A673 (cell line): ENCODE measurements around the gene TPM2. TPM values are rescaled to one million over a fixed set of nuclear protein-coding genes. Genes with fewer than 3 reads are reported as not detected.

Experiments used
- BruUV-seq: library from RNA; stranded (reverse); fragments of 400-500 nt; replicated peaks from 2 replicates; lab custom pipeline; 2021; lab: Mats Ljungman, UMichigan
- CTCF ChIA-PET: fragments of 300-600 bp; sonication (Branson Sonifier 250); formaldehyde crosslinking; loops from one replicate; lab custom pipeline; 2022; ENCODE audit warnings: antibody characterized with exemption; lab: Charles Lee
- POLR2A ChIA-PET: fragments of 300-600 bp; sonication (Branson Sonifier 250); formaldehyde crosslinking; loops from one replicate; lab custom pipeline; 2022; ENCODE audit warnings: antibody characterized with exemption; ENCODE audit not compliant: low non-redundant PET; lab: Charles Lee
- DNase-seq: peaks from one replicate; pipeline ENCODE4 v3.0.0-alpha.2; 2015; ENCODE audit warnings: low spot score
- H3K27ac ChIP-seq: fragments of 200-600 bp; sonication (generic); 2 replicates; pipeline ENCODE4 v1.5.1; 2016; ENCODE audit warnings: mixed run types, low read depth, mild to moderate bottlenecking, mixed read lengths, antibody characterized with exemption, low read length; ENCODE audit not compliant: poor library complexity, severe bottlenecking
- H3K27me3 ChIP-seq: fragments of 200-600 bp; sonication (generic); replicated peaks from 2 replicates; pipeline ENCODE4 v1.6.1; 2017; ENCODE audit warnings: mixed run types, low read depth, mild to moderate bottlenecking, mixed read lengths, antibody characterized with exemption, low read length; ENCODE audit not compliant: insufficient read depth, poor library complexity
- H3K36me3 ChIP-seq: fragments of 200-600 bp; sonication (generic); 2 replicates; pipeline ENCODE4 v1.6.1; 2016; ENCODE audit warnings: mixed run types, mild to moderate bottlenecking, mixed read lengths, antibody characterized with exemption, low read length; ENCODE audit not compliant: insufficient read depth, poor library complexity, severe bottlenecking
- H3K4me1 ChIP-seq: fragments of 200-600 bp; sonication (generic); 2 replicates; pipeline ENCODE4 v1.6.1; 2017; ENCODE audit warnings: mixed run types, mild to moderate bottlenecking, mixed read lengths, antibody characterized with exemption, low read length; ENCODE audit not compliant: insufficient read depth, poor library complexity, severe bottlenecking
- H3K4me3 ChIP-seq: fragments of 200-600 bp; sonication (generic); 2 replicates; pipeline ENCODE4 v1.5.1; 2016; ENCODE audit warnings: low read depth, mixed run types, mild to moderate bottlenecking, mixed read lengths, low read length; ENCODE audit not compliant: poor library complexity, severe bottlenecking
- H3K9me3 ChIP-seq: fragments of 200-600 bp; sonication (generic); 2 replicates; pipeline ENCODE4 v1.6.1; 2016; ENCODE audit warnings: mixed run types, low read depth, mild to moderate bottlenecking, mixed read lengths, antibody characterized with exemption, low read length; ENCODE audit not compliant: poor library complexity, severe bottlenecking
- EZH2 ChIP-seq: fragments of 200-600 bp; sonication (generic); IDR thresholded peaks from 2 replicates; pipeline ENCODE4 v1.6.1; 2017; ENCODE audit warnings: borderline replicate concordance, low read depth, mild to moderate bottlenecking, mixed read lengths, antibody characterized with exemption, low read length; ENCODE audit not compliant: poor library complexity, severe bottlenecking
- intact Hi-C: fragments of 100-400 bp; cut with micrococcal nuclease; formaldehyde crosslinking; loops from one replicate; pipeline ENCODE4 v1.10.0; 2022; ENCODE audit not compliant: unreplicated experiment
- total RNA-seq: library from RNA; stranded (reverse); gene quantifications from 2 replicates; pipeline ENCODE4 v1.2.3, GENCODE V29; 2021
- TF ChIP-seq, protein P1 (sequence below): fragments of 300-800, 200-600 bp; sonication (generic); conservative IDR thresholded peaks from 2 replicates; pipeline ENCODE4 v1.5.1; 2017; ENCODE audit warnings: low read depth, mild to moderate bottlenecking, antibody characterized with exemption, low read length, moderate library complexity, mixed read lengths

TPM2 gene
- total RNA-seq, 1 experiment from 2014 or later = 44.3 TPM

DNA sequence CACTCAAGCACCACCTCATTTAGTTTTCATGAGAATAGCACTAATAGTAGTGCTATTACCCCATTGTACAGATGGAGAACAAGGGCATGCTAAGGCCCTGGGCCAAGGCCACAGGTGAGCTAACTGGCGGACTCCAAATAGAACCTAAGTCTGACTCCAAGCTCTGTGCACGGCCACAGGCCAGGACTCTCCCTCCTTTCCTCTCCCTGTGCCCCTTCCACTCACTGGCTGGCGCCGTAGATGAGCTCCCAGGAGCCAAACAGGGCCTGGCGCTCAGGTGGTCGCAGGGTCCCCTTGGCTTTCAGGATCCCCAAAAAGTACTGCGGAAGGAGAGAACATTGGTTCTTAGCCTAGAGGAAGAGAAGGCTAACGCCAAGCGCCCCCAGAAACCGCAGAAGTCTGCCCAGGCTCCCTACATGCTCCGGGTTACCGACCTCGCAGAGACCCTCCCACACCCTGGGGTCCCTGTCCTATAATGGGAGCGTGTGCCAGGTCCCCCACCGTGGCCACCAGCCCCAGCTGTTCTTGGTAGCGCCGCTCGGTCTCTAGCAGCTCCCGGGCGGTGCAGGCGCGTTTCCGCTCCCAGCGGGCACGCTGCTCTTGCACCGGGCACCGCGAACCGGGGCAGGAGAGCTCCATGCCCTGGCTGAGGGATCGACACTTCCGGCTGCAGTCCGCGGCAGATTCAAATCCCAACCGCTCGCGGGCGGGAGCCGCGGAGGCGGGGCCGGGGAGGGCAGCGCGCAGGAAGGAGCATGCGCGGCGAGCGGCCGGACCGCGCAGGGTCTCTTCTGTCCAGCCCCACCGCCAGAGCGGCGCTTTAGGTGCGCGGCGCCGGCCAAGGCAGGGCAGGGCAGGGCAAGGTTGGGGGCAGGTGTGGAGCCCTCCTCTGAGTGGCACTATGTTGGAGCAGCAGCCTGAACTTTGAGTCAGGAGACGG, 24.9 kb downstream of the TPM2 start, which contains the start of gene ARHGEF39:
Gene ARHGEF39, minus strand, starts transcription at position 665 of the 940 bp plus-strand sequence. Its CDS starts 26 bp downstream, at position 639.
- no peak for TF ChIP-seq EZH2
- TF ChIP-seq, protein P1, sequence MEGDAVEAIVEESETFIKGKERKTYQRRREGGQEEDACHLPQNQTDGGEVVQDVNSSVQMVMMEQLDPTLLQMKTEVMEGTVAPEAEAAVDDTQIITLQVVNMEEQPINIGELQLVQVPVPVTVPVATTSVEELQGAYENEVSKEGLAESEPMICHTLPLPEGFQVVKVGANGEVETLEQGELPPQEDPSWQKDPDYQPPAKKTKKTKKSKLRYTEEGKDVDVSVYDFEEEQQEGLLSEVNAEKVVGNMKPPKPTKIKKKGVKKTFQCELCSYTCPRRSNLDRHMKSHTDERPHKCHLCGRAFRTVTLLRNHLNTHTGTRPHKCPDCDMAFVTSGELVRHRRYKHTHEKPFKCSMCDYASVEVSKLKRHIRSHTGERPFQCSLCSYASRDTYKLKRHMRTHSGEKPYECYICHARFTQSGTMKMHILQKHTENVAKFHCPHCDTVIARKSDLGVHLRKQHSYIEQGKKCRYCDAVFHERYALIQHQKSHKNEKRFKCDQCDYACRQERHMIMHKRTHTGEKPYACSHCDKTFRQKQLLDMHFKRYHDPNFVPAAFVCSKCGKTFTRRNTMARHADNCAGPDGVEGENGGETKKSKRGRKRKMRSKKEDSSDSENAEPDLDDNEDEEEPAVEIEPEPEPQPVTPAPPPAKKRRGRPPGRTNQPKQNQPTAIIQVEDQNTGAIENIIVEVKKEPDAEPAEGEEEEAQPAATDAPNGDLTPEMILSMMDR = peak; percentile 46
- Histone ChIP-seq H3K4me3 (peak within 1 kb of the TSS; percentile 76), H3K27me3 (no peaks in the 10 kb centered on the region), H3K9me3 (no peaks in the 10 kb centered on the region), H3K4me1 (peaks cover 14% of the 10 kb centered on the region), H3K27ac (peak within 1 kb of the TSS; percentile 89), H3K36me3 (peaks cover 32% of the 10 kb centered on the region)
- POLR2A ChIA-PET = no interaction called here
- CTCF ChIA-PET = interaction anchor here (1.4 kb wide), 2 partner anchors 32 to 161 kb away, joined by 3 to 5 read pairs; no protein-coding TSS in a partner anchor
- BruUV-seq = TSS peak; percentile 32
- DNase-seq = peak; percentile 84
- intact Hi-C loops = no loop called here

DNA sequence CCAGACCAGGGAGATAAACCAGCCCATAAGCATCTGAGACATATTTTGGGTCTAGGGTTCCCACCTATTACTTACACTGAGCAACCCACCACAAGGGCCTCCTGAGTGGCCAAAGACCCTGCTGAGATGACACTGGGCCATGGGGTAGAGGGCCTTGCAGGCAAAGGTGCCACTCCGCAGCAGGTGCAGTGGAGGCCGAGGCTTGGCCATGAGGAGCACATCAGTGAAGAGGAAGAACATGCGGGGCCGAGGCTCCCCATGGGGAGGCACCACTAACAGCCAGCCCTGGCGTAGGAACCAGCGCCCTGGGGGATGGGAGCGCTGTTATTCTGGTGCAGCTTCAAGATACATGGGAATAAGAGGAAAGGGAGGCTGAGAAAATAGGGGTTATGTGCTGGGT, 27.3 kb downstream of the TPM2 start:
- CTCF ChIA-PET = no interaction called here
- TF ChIP-seq EZH2 = no peak
- TF ChIP-seq, protein P1 = no peak
- Histone ChIP-seq H3K27me3 (no peaks in the 10 kb centered on the region), H3K36me3 (peaks cover 32% of the 10 kb centered on the region), H3K9me3 (no peaks in the 10 kb centered on the region), H3K27ac (peak overlapping the region; percentile 24), H3K4me3 (no peak overlapping the region), H3K4me1 (peaks cover 21% of the 10 kb centered on the region)
- BruUV-seq = no TSS peak
- intact Hi-C loops = no loop called here
- DNase-seq = no peak
- POLR2A ChIA-PET = no interaction called here

DNA sequence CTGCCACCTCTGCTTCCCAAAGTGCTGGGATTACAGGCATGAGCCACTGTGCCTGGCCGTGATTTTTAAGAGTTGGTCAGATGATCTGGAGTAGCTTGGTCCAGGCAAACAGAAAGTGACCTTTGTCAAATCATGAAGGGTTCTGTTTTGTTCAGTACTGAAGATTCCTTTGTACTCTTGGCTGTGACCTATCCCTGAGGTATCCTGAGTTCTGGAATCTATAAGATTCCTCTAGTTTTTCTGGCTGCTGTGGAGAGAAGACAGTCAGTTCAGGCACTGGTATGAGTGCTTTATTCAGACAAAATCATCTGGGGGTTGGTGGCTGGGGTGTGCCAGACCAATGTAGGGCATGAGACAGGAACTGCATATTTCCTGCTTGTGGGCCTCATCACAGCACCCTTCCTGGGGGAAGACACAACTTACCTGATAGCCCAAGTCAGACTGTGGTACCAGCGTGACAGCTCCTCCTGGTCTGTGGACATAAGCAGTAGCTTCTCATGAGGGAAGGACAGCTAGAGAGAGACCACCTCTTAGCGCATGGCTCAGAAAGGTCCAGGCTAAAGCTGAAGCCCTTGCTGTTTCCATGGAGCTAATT, 27.9 kb downstream of the TPM2 start:
- DNase-seq = no peak
- no peaks in the 10 kb centered on the region for H3K9me3 ChIP-seq
- intact Hi-C loops = no loop called here
- POLR2A ChIA-PET = no interaction called here
- BruUV-seq = no TSS peak
- H3K4me1 ChIP-seq = peaks cover 21% of the 10 kb centered on the region
- H3K27me3 ChIP-seq = no peaks in the 10 kb centered on the region
- CTCF ChIA-PET = interaction anchor here (0.9 kb wide), 1 partner anchor 35 kb away, joined by 5 read pairs; no protein-coding TSS in a partner anchor
- TF ChIP-seq, protein P1 = no peak
- no peak for TF ChIP-seq EZH2
- H3K27ac ChIP-seq = peak overlapping the region; percentile 25
- H3K36me3 ChIP-seq = peaks cover 32% of the 10 kb centered on the region
- H3K4me3 ChIP-seq = no peak overlapping the region
